Dedifferentiated amniotic fluid mesenchymal stem cell (primary cell): ENCODE data around the gene CXXC5.

Source experiments
- DNase-seq: peaks from one replicate; pipeline ENCODE4 v3.0.0-alpha.2; 2016; ENCODE audit errors: extremely low spot score

CXXC5 gene

DNA sequence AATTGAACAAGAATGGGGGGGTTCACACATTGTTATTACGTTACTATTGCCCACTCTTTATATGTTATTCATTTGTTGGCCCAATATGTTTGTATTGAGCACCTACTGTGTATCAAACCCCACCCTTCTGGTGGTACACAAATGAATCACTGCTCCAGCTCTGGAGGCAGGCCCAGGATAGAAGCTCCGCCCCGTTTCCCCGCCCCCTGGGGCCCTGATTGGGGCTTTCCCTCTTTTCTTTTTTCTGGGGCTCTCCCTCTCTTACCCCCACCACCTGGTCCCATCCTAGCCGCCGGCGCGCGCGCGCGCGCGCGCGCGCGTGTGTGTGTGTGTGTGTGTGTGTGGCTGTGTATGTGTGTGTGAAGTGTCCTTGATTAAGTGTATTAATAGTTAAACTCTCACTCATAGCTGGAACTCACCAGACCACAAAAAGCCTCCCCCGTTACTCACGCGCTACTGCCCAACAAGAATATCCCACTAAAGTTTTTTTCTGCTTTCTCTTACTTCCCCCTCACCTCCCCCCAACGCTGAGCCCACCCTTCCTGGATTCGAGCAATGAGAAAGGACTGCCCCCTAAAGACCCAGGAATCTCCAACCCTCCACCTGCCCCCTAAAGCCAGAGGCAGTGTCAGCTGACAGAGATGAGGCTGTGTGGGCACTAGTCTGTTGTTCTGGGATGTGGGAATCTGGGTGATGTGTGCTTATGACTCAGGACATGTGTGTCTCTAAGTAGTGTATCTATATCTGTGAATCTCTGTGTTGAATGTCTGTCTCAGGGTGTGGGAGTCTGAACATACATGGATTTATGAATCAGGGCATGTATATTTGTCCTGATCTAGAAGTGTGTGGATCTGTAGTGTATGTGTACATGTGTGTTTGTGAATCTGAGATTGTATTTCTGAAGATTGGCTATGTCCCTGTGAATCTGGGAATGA lies 4.0 kb downstream of the CXXC5 start:
- DNase-seq, result peak; percentile 56

DNA sequence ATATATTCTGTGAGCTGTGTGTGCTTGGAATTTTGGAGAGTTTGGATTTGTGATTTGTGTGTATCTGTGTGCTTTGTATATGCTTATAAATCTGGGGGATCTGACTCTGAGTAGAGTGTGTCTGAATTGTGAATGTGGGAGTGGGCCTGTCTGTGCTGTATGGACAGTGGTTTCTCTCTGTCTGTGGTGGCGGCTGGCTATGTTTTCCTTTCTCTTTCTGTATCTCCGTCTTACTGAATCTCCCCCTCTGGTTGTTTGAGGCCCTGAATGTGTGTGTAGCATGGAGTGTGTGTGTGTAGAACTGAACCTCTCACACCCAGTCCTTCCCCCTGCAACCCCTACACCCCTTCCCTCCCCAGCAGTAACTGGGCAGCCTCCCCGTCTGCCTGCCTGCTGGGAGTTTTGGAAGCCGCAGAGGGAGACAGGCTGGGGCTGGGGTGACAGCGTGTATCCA lies 4.7 kb downstream of the CXXC5 start:
- DNase-seq, result no peak

DNA sequence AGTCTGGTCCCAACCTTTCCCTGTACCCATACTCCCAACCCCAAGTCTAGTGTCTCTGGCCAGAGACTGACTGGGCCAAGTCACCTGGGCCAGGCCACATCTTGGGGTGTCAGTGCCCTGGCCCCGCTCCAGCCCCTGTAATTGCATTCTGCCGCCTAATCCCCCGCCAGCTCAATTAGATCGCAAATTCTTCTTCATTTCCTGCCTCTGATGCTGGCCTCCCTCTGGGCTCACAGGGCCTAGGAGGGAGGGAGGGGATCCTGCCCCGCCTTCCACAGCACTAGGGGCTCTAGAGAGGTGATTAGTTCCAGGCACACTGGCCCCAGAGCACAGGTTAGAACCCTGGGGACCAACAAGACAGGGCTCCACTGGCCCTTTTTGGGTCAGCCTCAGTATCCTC lies 5.5 kb downstream of the CXXC5 start:
- no peak for DNase-seq

DNA sequence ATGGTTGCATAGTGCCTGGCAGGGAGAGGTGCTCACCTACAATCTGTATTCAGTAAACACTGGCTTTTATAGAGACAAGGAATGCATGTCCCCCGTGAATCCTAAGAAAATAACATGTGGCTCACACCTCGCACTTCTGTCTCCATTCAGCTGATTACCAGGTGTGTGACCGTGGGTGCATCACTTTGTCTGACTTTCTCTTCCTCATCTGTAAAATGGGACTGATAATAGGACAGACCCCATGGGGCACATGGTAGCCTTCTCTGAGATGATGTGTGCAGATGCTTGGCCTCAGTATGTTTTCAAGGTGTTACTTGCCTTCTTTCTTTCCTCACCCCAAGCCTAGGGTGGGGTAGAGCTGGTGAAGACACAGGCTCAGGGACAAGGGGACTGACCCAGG lies 6.3 kb downstream of the CXXC5 start:
- no peak for DNase-seq

DNA sequence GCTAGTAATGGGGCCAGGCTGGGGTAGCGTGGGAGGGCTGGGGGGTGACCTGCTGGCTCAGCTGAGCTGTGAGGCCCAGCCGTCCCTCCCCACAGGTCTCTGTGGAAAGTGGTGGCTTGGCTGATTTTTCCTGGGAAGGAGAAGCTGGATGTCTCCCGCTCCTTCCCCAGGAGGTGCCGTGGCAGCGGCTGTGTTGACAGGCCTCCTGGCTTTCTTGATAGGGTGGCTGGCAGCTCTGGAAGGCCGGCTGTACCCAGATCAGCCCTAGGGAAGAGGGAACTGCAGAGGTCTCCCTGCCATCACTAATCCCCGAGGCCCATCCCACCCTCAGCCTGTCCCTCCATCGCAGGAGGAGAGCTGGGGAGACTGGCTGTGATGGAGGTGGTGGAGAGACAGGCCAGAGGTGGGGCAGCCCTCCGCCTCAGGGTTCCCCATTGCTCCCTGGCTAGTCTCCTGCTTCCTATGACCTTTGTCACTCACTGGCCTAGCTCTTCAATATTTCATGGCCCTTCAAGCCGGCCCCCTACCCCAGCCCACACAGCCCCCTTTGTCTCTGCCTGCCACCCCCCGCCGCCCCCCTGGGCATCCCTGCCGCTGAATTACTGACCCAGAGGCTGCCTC lies 6.8 kb downstream of the CXXC5 start:
- no peak for DNase-seq

DNA sequence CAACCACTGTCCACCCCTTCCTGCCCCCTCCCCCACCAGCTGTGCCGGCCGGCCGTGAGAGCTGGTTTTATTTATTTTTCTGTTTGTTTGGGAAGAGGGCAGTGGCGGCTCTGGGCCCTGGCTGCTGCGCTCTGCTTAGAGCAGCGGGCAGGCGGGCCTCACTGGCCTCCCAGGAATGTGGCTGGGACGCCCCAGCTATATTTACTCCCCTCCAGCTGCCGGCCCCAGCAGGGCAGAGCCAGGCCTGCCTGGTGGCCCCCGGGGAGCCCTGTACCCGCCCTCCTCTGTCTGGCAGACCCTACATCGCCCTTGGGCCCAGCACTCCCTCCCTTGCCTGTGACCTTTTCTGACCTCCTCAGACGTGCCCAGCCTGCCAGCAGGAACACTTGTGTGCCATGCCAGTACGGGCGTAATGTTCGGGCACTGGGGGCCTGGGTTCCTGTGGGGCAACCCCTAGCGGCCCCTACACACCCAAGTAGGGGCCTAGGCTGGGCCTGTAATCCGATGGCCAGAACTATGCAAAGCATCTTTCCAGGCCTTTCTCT lies 7.7 kb downstream of the CXXC5 start:
- peak; percentile 58 for DNase-seq

DNA sequence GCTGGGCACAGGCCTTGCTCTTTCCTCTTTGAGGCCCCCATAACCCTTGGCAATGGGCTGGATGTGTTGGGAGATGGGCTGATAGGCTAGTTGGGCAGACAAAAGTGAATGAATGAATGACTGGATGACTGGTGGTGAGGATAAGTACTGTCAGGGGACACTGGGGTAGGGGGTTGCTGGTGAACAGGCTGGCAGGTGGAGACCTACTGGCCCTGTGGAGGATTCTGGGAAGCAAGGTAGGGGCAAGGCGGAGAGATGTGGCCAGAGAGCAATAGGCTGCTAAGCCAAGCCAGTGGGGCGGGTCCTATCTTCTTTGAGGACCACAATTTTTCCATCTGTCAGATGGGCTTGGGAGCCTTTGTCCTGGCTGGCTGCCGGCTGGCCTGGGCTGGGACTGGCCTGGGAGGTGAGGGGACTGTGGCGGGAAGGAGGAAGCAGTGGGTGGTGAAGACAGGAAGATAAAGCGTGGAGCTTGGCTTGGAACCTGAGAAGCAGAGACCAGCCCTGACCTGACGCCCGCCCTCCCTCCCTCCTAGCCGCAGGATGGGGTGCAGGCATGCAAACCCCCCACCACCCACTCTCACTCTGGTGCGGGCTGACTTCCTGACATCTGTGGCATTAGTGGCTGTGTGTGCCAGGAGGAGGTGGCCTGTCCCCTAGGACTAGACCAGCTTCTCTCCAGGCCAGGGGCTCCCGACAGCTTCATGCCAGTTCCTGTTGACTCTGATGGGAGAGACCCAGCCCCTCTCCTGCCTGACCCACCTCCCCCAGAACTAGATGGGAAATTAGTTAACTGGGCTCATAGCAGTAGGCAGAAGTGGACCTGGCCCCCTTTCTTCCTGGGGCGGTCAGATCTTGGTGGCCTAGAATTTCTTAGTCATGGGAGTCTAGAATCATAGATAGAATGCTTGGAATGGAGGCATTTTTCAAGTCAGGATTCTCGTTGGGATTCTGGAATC lies 9.5 kb downstream of the CXXC5 start:
- no peak for DNase-seq

DNA sequence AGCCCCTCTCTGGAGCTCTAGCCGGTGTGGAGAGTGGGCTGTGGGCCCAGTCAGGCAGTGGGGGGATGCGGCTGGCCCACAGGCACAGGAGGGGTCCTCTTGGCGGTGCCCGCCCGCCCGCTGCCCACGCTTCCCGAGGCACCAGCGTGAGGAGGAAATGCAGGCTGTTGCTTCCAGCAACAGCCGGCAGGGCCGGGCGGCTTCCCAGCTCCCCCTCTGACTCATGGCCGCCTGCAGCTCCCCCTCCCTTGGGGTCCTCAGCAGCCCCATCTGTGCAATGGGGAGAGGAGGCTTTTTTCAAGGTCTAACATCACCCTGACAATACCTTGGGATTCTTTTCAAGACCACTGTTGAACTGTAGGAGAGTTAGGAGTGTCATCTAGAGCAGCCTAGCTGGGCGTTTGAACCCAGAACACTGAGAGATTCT lies 10.4 kb downstream of the CXXC5 start:
- DNase-seq, result no peak

DNA sequence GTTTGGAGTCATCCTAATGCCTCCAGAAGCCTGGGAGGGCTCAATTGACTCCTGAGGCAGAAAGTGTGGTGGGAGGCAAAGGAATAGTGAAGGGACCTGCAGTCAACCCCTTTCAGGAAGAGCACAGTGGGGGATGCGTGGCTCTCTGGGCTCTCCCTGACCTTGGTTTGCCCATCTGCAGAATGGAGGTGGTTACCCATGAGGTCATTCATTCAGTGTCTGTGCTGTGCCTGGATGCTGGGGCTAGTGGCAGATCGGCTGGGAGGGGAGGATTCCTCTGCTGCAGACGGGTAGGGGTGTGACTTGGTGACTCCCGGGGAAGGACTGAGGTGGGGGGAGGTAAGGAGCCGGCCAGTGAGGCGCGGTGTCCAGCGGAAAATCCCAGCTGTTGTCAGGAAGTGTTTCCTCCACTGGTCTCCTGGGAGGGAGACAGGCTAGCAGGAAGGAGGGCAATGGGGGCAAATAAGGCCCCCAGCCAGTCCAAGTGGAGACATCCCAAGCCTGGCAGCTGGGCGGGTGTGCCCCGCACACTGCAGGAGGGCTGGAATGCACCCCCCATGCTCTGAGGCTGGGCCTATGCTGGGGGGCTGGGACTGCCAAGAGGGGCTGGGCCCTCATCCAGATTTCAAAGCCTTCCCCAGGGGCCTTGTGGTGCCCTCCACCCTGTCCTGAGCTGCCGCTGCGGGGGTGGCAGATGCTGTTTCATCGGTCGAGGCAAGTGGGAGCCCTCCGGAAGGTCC lies 10.9 kb downstream of the CXXC5 start:
- DNase-seq, result peak; percentile 69

DNA sequence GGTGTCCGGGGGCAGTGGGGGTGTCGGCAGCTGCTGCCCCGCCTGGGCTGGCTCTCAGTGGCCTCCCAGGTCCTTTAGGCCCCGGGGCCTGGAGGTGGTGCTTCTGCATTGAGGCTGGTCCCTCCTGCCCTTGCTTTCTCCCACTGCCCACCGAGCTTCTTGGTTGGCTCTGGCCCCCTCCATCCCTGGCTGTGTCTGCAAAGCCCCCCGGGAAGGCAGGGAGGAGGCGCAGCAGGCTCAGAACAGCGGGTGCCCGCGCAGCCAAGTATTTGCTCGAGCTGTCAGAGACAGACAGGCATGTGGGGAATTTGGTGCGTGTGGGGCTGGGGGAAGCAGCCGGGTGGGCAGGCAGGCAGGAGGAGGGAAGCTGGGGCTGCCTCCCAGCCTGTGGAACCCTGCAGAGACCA lies 11.5 kb downstream of the CXXC5 start:
- no peak for DNase-seq

DNA sequence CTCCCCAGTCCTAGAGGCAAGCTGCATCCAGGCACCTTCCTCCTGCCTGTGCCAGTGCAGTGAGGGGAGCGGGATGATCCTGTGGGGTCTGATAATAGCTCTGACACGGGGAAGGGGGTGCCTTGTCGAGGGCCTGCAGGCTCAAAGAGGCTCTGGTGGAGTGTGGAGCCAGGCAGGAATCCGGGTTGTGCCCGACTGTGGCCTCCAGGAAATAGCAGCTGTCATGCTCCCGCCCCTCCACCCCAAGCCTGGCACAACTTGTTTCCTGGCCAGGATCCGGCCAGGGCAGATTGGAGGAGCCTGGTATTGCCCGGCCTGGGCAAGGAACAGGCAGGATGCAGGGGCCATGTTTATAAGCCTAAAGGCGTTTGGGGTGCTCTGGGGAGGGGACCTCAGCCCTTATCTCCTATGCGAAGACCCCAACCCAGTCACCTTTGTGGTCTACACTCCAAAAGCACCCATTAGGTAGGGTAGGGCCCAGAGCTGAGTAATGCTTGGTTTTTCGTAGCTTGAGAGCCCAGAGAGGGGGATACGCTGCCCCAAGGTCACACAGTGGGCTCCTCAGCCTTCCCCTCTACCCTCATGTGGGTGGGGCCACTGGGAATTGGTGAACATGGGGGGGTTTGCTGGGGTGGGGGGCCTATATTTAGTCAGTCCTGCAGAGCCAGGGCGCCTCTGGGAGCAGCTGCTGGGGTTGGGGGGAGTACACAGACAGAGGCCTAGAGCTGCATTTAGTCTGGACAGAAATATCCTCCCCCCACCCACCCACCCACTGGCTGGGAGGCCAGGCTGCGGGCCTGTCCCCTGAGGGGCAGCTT lies 12.2 kb downstream of the CXXC5 start:
- no peak for DNase-seq

DNA sequence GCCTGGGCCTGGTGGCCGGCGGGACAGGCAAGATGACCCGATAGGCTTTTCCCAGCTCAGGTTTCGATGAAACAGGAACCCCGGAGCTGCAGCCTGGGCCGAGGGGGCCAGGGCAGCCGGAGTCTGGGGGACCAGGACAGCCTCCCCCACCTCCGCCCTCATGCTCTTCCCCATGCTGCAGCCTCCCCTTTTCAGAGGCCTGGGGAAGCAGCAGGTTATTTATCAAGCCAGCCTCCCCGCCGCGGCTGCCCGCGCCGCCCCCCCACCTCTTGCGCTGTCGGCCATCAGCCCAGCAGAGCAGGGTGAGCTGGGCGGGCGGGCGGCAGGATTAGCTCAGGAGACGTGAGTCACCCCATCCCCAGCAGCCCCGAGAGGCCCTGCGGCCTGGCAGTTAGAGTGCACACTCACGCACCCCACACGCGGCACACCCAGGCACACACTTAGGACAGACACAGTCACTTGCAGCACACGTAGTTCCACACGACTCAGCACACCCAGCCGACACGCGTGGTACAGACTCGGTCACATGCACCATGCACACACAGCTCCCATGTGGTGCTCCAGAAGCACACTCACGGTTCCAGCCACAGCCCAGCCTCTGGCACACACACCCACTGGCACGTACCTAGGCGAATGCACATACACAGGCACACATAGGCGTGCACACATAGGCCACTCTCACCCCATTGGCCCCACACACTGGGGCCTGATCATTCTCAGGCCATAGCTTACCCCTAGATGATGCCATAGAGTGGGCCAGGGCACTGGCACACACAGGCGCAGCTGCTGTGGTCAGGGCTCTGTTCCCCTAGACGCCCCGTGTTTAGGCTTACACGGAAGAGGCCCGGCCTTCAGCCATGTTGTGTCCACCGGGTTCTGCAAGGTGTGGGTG lies 13.0 kb downstream of the CXXC5 start:
- peak; percentile 94 for DNase-seq

DNA sequence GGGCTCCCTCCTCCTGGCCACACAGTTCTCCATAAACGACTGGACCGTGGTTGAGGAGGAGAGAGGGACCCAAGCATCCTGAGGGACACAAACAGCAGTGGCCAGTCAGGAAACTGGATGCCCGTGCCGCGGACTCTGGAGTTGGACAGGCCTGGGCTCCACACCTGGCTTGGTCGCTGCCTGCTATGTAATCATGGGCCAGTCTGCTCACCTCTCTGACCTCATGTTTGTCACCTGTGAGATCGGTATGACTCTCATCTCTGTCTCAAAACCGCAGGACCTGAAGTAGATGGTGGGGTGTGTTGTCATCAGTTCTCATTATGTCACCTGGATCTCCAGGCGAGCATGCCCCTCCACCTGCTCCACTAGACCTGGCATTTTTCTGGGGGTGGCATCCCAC lies 14.5 kb downstream of the CXXC5 start:
- no peak for DNase-seq

DNA sequence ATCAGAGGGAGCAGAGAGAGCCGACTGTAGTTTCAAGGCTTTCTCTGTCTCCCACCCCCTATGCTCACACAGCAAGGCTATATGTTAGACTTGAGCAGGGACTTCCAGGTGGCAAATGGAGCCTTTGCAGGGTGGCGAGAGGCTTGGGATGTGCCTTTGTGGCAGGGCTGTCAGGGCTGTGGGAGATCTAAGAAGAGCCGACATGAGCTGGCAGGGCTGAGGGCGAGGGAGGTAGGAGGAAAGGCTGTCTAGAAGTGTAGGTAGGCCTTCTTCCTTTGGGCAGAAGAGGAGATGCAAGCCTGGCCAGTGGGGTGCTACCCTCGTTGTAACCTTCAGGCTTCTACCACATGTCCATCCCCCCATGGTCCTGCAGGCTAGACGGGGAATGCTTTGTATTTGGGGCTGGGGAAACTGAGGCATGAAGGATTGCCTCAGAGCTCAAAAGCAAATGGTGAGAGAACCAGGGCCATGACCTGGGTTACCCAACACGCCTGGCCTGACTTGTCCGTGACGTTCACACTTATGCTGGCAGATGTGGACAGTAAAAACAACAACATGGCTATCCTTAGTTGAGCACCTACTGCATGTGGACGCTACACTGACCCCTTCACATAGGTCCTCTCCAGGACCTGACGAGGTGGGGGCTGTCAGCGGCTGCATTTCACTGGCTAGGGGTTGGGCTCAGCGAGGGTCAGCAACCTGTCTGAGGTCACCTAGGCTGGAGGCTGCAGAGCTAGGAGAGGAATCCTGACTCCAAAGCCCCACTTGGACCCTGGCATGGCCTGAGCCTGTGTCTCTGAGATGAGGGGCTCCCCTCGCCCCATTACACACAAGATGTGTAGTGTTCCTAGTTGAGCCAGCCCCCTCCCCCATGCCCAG lies 15.3 kb downstream of the CXXC5 start:
- no peak for DNase-seq

DNA sequence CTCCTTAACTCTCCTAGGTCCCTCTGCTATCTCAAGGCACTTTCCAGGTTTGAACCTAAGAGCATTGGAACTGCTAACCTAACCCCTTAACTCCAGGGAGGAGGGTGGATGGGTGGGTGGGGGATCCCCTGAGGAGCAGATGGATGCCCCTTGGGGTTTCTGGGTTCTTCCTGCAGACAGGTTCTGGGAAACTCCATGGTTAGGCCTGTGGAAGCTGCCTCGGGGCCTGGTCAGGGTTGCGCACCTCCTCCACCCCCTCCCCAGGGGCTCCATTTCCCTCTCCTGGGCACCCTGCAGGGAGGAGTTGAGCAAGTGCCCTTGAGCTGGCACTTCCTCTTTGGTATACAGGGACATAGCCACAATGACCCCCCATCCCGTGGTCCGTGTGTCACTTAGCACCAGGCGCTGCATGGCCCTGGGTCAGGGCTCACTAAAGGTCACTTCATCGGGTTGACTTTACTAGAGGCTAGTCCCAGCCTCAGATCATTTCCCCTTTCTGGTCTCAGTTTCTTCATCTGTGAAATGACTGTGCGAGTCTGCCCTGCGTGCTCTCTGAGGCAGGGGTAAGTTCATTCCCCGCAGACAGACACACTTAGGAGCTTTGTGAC lies 16.0 kb downstream of the CXXC5 start:
- DNase-seq, result no peak

DNA sequence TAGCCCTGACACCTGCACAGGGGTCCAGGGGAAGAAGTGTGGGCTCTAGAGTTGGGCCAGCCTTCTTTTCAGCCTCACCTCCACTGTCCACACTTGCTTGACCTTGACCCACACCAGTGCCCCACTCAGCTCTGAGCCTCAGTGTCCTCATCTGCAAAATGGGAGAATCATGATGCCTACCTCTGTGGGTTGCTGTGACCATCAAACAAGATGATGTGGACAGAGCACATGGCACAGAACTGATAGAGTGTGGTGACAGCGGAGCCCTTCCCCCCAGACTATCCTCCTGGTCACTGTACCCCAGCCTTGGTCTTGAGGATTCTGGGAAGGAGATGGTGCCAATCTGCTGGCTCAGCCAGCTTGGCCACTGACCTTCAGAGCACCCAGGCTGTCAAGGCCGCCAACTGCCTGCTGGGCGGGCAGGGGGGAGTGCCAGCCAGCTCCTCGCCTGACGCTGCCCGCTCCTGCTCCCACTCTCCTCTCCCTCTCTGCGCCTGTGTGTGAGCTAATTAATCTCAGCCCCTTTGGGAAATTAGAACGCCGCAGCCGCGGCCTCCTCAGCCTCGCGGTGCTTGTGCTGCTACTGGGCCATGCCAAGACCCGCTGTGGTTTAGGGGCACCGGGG lies 16.7 kb downstream of the CXXC5 start:
- no peak for DNase-seq

DNA sequence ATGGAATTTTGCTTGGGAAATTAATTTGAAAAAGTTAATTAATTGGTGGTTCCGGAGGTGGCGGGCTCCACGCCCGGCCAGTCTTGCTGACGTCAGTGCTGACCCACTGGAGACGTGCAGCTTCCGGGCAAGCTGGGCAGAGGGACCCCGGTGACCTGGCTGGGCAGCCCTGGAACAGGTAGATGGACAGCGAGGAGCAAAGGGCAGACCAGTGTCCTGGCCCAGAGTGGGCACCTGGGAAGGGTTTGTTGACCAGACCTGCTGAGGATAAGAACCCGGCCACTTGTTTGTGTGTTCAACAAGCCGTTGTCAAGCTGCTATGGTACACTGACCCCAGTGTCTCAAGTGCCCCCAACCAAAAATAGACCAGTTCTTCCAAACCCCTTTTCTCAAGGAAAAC lies 17.5 kb downstream of the CXXC5 start:
- DNase-seq, result no peak
